GM19025 (cell line): Measurements from ENCODE around the gene PADI4.

ENCODE experiments used
- ATAC-seq: cut with Tn5 transposase; IDR thresholded peaks from one replicate; pipeline ENCODE4 v1.9.1; 2021; ENCODE audit warnings: mild to moderate bottlenecking, low read depth, moderate library complexity; ENCODE audit not compliant: unreplicated experiment

PADI4 gene

DNA sequence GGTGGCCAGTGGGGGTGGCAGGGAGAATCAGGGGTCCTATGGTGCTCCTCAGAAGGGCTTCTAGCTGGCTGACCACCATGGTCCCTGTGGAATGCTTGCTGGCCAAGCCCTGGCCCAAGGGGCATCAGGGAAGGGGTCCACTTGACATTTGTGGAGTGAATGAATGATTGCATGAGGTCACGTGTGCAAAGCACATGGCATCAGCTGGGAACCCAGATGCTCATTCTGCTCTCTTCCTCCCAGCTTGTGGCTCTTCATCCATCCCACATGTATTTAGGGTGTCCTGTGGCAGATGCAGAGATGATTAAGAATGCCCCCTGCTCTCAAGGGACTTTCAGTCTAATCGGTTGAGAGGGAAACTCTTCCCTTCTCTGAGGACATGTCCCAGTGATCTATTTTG lies 27.1 kb upstream of the PADI4 start:
- no peak for ATAC-seq

DNA sequence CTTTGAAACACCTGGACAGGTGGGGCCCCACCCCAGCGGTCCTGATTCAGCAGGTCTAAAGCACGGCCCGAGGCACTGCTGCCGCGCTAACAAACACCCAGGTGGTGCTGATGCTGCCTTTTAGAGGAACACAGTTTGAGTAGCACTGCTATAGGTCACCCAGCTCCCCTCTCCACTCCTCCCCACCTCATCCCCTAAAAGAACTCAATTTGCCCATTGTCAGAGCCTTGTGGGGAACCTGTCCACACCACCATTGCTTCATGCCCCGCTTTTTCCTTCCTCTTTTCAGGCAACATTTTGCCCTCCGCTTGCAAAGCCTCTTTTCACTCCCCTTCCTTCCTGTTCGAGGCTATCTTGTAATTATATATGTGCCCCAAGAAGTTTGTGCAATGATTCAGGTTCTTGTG lies 26.2 kb upstream of the PADI4 start:
- no peak for ATAC-seq

DNA sequence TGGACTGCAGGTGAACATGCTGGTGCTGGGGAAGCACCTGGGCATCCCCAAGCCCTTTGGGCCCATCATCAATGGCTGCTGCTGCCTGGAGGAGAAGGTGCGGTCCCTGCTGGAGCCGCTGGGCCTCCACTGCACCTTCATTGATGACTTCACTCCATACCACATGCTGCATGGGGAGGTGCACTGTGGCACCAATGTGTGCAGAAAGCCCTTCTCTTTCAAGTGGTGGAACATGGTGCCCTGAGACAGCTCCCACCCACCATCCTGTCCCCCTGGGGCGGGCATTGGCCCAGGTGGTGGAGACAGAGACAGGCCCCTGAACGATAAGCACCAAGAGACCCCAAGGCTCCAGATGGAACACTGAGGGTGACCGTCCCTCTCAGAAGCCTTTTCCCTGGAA lies 25.2 kb upstream of the PADI4 start:
- ATAC-seq = no peak

DNA sequence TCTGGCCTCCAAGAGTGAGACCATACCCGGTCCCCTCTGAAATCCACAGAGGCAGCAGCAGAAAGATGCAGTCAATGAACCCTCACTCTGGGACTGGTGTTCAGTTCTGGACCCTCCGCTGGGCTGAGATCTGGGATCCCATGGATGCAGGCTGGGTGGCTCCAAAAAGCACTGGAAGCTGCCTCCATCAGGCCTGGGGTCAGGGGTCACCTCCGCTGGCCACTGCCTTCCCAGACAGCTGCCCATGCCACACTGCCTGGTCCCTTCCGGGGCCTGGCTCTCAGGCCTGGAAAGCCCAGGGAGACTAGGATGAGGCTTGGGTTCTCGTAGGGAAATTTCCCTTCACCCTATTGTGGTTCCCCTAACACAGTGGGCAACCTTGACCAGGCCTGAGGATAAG lies 21.4 kb upstream of the PADI4 start:
- ATAC-seq = no peak

DNA sequence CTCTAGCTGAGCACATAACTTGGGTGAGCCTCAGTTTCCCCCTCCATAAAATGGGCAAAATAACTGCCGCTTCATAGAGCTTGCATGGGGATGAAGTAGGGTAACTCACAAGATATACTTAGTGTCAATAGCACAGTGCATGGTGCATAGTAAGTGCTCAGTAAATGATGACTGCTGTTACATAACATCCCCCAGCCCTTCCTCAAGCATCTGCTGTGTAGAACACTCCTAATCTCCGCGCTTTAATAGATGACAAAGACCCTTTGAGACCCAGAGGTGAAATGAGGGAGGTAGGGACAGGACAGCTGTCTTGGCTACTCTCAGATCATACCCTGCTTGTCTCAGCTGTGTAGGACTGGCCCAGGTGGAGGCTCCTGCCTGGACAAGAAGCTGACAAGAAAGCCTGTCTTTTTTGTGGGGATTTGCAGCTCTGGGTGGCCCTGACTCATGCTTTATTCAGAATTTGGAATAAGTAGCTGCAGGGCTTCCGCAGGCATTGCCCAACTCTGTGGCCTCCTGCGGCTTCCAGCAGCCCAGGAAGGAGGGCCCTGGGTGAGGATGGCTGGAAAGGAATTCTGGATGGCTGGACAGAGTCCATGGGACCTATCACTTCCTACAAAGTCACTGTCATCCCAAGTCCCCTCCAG lies 20.7 kb upstream of the PADI4 start:
- ATAC-seq = no peak

DNA sequence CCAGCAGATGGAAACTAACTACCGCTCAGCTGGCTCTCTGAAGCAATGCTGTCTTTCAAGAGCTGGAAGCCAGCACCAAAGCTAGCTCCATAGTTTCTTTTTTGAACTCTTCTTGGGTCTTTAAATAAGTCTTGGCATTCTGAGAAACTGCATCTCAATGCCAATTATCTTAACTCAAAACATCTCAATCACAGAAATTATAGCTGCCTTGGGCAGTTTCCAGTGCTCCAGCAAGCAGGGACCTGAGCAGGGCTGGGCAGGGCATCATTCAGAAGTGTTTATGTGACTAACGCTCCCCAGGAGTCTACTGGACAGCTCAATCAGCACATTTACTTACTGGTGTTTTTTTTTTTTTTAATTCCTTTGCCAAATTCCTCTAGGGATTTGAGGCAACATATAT lies 18.3 kb upstream of the PADI4 start:
- no peak for ATAC-seq

DNA sequence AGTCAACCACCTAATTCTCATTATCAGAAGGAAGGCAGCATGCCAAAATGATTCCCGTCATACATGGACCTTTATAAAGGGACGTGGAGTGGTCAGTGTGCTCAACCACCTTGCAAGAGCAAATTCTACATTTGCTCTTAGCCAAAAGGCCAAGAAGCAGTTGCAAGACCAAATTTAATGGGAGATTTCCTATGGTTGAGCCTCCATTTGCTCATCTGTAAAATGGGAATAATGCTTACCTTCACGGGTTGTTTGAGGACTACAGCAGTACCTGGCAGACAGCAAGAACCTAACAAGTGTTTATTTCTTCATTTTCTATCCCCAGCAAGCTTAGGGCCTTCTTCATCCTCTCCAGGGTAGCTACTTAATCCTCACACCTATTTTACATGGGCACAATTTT lies 17.4 kb upstream of the PADI4 start:
- no peak for ATAC-seq

DNA sequence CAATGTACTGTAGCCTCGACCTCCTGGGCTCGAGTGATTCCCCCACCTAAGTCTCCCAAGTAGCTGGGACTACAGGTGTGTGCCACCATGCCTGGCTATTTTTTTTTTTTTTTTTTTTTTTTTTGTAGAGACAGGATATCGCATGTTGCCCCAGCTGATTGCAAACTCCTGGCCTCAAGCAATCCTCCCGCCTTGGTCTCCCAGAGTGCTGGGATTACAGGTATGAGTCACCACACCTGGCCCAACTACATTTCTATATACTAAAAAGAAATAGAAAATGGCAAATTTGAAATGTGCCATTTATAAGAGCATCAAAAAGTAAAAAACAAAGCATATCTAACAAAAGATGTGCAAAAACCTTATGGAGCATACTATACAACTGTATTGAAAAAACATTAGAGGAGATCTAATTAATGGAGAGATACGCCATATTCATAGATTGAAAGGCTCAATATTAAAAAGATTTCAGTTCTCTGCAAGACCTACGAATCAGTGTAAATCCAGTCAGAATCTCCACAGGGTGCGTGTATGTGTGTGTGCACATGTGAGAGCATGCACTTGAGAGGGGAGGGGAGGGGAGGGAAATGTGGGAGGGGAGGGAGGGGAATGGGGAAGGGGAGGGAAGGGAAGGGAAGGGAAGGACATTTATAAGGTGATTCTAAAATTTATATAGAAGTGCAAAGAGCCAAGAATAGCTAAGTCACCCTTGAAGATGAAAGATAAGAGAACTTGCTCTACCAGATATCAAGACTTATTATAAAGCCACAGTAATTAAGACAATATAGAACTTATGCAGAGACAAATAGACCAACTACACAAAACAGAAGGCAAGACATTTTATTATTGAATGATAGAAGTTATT lies 15.5 kb upstream of the PADI4 start:
- no peak for ATAC-seq

DNA sequence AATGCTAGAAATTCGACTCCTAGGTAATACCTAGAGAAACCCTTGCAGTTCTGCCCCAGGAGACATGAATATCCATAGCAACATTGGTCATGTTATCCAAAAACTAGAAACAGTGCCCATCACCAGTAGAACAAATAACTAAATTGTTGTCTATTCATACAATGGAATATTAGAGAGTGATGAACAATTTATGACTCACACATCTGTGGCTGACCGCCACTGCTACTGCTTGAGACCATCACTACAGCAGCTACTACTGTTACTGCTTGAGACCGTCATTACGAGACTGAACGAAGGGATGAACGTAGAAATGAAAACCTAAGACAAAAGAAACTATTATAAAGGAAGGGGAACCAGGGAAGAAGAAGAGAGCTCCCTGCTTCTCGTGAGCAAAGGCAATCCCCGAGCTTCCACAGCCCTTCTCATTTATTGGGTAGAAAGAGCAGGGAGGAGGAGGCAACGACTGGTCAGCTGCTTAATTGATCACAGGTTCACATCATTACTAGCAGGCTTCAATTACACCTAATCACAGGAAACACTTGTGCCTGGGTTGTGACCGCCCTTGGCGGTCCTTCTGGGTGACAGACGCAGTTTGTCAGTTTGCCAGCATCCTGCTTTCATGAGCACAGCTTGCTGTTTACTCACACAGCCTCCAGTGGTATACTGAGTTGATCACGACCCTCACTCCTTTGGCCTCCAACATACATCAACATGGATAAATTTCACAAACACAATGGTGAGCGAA lies 14.1 kb upstream of the PADI4 start:
- no peak for ATAC-seq

DNA sequence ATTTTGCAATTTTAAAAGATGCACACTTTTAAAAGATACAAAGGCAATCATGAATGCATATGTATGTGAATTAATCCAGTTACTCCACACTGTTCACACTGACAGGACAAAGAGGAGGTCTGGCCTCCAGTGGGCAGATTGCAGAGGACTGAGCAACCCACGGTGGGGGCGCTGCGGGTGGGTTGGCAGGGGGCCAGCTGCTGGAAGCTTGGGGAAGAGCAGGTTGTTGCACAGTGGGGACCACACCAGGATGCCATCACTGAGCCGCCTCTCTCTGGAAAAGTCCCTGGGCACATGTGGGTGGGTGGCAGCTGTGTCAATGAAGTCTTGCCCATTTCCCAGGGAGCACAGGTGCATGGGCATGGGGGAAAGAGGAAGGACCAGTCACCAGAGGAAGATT lies 12.7 kb upstream of the PADI4 start:
- ATAC-seq = no peak

DNA sequence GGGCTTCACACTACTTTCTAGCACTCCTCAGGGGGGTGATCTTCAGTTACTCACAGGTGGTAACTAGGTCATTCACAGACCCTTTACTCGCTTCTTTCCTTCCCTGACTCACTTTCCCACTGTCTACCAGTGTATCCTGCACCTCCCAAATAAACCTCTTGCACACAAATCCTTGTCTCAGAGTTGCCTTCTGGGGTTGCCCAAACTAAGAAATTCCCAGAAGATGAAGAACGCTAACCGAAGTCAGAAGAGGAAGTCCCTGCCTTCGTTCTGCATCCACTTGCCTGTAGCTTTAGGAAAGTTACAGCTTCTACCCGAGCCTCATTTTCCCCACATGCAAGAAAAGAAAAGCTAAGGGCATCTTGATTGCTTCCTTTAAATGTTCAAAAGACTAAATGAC lies 11.9 kb upstream of the PADI4 start:
- ATAC-seq = no peak

DNA sequence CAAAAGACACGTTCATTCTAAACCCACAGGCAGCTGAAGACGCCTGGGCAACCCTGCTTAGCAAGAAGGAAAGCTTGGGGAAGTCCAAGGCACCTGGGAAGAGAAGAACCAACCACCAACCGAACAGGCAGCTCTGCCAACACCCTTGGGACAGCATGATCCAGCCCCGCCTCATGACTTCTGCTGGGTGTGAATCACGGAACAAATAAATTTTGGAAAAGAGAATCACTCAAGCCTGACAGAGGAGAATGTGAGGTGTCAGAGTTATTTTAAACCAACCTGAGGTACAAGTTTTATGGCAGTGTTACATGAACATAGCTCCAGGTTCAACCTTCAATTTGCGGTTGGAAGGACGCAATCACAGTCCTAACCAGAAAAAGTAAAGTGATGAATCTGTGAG lies 10.0 kb upstream of the PADI4 start:
- no peak for ATAC-seq

DNA sequence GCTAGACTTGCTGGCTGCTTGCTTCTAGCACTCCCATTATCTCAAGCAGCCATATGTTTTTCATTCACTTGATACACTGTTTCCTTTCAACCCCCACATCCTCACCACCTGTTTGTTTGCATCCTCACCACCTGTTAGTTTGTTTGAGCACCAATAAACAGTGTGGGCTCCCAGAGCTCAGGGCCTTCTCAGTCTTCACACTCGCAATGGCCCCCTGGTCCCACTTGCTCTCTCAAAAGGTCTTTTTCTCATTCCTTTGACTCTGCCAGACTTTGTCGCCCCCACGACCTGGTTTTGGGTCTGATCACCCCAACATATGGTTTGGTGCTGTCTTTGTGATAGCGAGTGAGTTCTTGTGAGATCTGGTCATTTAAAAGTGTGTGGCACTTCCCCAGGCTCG lies 6.2 kb upstream of the PADI4 start:
- ATAC-seq = no peak

DNA sequence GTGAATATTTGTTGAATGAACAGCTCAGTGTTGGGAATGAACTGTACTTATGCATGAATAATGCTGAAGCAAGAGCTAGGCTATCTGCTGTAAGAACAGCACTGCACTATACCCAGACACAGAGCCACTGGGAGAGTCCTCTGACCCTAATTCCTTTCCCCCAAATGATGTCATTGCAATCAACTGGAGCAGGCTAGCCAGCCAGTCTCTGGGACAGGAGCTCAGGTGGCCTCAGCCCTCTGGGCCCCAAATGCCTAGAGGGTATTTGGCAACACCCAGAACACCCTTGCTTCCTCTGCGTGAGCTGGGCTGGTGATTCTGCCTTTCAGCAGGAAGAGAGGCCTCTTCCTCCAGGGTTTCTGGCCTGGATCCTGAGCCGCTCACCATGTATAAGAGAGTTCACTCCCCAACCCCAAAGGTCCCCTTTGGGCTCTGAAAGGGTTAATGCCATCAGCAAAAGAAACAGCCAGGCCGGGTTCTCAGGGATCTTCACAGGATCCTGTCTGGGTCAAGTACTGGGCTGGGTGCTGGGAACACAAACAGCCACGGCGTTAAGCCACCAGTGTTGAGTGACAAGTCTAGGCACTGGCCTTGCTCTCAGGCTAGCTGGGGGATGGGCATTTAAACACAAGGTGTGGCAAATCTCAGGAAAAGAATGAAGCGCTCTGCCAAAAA lies 3.7 kb upstream of the PADI4 start:
- no peak for ATAC-seq

DNA sequence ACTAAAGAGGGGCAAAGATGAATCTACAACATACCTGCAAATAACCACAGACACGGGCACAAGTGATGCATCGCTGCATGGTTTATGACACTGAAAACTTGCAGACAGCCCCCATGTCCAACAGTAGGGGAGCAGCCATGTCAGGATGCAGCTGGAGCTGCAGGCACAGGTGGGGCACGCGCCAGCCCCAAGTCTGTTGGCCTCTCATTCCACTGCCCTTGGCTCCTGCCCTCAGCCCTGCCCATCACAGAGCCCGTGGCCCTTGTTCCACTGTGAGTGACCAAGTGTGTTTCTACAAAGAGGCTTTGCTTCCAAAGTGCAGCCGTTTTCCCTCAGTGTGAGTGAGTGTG lies 3.2 kb upstream of the PADI4 start:
- no peak for ATAC-seq

DNA sequence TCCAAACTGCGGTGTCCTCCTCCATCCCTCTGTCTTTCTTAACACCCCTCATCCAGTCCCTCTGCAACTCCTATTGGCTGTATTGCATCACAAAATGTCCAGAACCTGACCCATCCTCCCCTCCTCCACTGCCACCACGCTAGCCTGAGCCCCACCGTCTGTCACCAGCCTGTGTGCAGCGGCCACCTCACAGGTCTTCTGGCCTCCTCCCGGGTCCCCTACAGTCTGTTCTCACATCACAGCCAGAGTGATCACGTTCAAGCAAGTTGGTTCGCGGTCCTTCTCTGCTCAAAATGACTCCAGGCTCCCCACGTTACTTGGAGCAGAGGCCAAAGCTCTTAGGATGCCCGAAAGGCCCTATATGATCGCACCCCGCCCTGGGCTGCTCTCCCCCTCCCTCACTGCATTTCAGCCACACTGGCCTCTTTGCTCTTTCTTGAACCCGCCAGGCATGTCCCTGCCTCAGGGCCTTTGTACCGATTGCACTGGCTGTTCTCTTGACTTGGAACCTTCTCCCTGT lies 2.4 kb upstream of the PADI4 start:
- no peak for ATAC-seq

DNA sequence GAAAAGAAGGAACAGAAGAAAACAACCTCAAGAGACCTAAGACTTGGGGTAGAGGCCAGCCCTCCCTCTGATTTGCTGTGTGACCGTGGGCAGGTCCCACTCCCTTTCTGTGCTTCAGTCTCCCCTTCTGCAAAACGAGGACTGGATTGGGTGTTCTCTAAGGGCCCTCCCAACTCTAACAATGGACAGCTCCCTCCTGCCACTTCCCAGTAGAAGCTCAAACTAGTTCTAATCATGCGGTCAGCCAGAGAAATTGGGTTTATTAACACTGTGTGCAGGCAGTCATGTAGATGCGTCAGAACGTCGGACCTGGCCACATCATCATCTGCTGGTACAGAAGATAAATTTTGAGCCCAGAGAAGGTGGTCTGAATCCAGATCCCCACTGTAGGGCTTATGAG lies 1.6 kb upstream of the PADI4 start:
- no peak for ATAC-seq

DNA sequence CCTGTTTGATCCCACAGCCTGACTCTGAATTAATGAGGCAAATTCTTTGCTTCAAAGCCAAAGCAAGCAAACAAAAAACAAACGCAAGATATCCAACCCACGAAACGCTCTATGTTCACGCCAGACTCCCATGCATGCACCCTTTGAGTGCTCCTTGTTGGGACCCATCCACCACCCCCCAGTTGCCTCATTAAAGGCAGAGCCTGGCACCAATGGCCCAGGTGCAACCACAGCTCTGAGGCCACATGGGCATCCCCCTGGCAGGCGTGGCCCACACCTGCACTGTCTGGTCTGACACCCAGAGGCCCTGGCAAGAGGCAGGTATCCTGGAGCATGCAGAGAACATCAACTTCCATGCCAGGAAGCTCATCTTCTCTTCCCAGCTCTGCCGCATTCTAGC lies 1.1 kb upstream of the PADI4 start:
- no peak for ATAC-seq

DNA sequence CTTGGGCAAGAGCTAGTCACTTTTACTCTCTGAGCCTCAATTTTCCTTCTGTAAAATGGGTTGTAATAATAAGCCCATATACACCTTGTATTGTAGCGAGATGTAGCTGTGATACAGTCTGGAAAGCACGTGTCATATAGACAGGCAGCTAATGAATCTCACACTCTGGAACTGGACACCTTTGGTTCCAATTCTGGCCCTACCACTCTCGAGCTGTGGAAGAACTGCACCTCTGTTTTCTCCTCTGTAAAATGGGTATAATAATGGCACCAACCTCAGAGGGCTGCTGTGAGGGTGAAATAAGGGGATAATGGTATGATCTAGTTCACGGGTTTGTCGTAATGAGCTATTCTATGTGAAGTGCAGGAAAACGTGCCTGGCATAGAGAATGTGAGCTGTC lies 668 bp upstream of the PADI4 start:
- ATAC-seq = no peak

DNA sequence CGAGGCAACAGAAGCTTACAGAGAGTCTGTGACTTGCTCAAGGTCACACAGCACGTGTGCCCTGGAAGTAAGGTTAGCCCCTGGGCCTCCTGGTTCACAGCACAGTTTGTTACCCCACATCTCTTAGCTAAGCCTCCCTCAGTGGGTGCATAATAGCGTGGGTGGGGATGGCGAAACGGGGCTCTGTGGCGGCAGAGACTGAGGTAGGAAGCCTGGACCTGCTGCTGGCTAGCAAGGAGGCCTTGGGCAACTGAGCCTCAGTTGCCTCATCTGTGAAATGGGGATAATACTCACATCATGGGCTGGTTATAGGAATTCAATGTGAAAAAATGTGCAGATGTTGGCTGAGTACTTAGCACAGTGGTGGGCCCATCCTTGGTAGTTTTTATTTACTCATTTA lies 596 bp downstream of the PADI4 start:
- no peak for ATAC-seq
